ENCODE data around the gene USP17L18.
"Not testable (repeated sequence)": the region's sequence is repeated elsewhere in the genome, so short reads cannot be mapped to it uniquely, and the experiment has no call there.

USP17L18 gene

DNA sequence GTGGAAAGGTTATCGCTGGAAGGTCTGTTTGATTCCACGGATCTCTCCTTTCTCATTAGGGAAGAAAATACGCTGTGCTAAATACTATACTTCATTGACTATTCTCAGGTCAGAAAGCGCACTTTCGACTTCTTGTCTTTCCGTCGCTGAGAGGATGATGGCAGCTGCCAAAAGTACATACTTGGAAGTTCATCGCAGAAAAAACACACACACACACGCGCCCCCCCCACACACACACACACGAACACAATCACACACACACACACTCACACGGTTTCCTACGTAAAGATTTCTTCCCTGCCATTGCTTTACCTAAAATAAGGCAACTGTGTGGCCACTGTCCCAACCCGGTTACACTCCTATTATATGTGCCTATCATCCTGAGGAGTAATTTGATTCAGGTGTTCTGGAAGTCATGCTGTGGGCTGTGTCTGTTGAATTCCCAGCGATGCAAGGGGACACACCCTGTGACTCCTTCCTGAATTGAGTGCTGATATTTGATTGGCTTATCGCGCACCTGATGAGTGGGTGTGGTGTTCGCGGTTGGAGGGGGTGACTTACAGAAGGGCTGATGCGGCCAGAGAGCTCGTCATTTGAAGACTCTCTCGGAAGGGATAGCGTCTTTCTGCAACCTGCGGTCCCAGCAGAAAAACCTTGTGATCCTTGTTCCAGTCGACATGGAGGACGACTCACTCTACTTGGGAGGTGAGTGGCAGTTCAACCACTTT, at the start of gene USP17L18:
Gene USP17L18 (plus strand): TSS at position 678 of the 728 bp plus-strand sequence. CDS start 0 bp downstream, at position 678.
- DNase-seq: not testable (repeated sequence)

DNA sequence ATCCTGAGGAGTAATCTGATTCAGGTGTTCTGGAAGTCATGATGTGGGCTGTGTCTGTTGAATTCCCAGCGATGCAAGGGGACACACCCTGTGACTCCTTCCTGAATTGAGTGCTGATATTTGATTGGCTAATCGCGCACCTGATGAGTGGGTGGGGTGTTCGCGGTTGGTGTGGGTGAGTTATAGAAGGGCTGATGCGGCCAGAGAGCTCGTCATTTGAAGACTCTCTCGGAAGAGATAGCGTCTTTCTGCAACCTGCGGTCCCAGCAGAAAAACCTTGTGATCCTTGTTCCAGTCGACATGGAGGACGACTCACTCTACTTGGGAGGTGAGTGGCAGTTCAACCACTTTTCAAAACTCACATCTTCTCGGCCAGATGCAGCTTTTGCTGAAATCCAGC, 38.1 kb upstream of the USP17L18 start, which contains the start of gene USP17L10:
Gene USP17L10 (plus strand): TSS at position 301 of the 400 bp plus-strand sequence. CDS start 0 bp downstream, at position 301.
- not testable (repeated sequence) for DNase-seq

DNA sequence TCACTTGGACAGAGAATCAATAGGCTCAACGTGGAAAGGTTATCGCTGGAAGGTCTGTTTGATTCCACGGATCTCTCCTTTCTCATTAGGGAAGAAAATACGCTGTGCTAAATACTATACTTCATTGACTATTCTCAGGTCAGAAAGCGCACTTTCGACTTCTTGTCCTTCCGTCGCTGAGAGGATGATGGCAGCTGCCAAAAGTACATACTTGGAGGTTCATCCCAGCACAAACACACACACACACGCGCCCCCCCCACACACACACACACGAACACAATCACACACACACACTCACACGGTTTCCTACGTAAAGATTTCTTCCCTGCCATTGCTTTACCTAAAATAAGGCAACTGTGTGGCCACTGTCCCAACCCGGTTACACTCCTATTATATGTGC, 33.7 kb upstream of the USP17L18 start:
- DNase-seq: not testable (repeated sequence)

- DNase-seq: not testable (repeated sequence)
Measured at GRCh38 chr4:9215105-9215504, 33.3 kb upstream of the USP17L18 start, which contains the start of gene USP17L11. USP17L11 (plus strand) TSS chr4:9215405; CDS start chr4:9215405, 0 bp downstream.

DNA sequence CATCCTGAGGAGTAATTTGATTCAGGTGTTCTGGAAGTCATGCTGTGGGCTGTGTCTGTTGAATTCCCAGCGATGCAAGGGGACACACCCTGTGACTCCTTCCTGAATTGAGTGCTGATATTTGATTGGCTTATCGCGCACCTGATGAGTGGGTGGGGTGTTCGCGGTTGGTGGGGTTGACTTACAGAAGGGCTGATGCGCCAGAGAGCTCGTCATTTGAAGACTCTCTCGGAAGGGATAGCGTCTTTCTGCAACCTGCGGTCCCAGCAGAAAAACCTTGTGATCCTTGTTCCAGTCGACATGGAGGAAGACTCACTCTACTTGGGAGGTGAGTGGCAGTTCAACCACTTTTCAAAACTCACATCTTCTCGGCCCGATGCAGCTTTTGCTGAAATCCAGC, 28.6 kb upstream of the USP17L18 start, which contains the start of gene USP17L12:
Gene USP17L12 (plus strand): TSS at position 301 of the 400 bp plus-strand sequence. CDS start 0 bp downstream, at position 301.
- not testable (repeated sequence) for DNase-seq

DNA sequence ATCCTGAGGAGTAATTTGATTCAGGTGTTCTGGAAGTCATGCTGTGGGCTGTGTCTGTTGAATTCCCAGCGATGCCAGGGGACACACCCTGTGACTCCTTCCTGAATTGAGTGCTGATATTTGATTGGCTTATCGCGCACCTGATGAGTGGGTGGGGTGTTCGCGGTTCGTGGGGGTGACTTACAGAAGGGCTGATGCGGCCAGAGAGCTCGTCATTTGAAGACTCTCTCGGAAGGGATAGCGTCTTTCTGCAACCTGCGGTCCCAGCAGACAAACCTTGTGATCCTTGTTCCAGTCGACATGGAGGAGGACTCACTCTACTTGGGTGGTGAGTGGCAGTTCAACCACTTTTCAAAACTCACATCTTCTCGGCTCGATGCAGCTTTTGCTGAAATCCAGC, 23.8 kb upstream of the USP17L18 start, which contains the start of gene USP17L13:
Gene USP17L13 (plus strand): TSS at position 301 of the 400 bp plus-strand sequence. CDS start 0 bp downstream, at position 301.
- not testable (repeated sequence) for DNase-seq

GRCh38 chr4:9230249-9230648, 18.2 kb upstream of the USP17L18 start:
- DNase-seq: not testable (repeated sequence)

DNA sequence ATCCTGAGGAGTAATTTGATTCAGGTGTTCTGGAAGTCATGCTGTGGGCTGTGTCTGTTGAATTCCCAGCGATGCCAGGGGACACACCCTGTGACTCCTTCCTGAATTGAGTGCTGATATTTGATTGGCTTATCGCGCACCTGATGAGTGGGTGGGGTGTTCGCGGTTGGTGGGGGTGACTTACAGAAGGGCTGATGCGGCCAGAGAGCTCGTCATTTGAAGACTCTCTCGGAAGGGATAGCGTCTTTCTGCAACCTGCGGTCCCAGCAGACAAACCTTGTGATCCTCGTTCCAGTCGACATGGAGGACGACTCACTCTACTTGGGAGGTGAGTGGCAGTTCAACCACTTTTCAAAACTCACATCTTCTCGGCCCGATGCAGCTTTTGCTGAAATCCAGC, 14.3 kb upstream of the USP17L18 start, which contains the start of gene USP17L15:
Gene USP17L15 (plus strand): TSS at position 301 of the 400 bp plus-strand sequence. CDS start 0 bp downstream, at position 301.
- not testable (repeated sequence) for DNase-seq

DNA sequence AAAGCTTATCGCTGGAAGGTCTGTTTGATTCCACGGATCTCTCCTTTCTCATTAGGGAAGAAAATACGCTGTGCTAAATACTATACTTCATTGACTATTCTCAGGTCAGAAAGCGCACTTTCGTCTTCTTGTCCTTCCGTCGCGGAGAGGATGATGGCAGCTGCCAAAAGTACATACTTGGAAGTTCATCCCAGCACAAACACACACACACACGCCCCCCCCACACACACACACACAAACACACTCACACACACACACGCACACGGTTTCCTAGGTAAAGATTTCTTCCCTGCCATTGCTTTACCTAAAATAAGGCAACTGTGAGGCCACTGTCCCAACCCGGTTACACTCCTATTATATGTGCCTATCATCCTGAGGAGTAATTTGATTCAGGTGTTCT, 10.0 kb upstream of the USP17L18 start:
- not testable (repeated sequence) for DNase-seq

GRCh38 chr4:9243579-9243978, 4.9 kb upstream of the USP17L18 start, which contains the start of gene USP17L17:
USP17L17 (plus strand) TSS chr4:9243879; CDS start chr4:9243879, 0 bp downstream.
- not testable (repeated sequence) for DNase-seq

GRCh38 chr4:9253078-9253477, 4.6 kb downstream of the USP17L18 start, which contains the start of gene USP17L19:
USP17L19 (plus strand) TSS chr4:9253378; CDS start chr4:9253378, 0 bp downstream.
- not testable (repeated sequence) for DNase-seq

GRCh38 chr4:9257824-9258223, 9.4 kb downstream of the USP17L18 start, which contains the start of gene USP17L20:
USP17L20 (plus strand) TSS chr4:9258124; CDS start chr4:9258124, 0 bp downstream.
- not testable (repeated sequence) for DNase-seq

- DNase-seq: not testable (repeated sequence)
Measured at GRCh38 chr4:9262572-9262971, 14.1 kb downstream of the USP17L18 start, which contains the start of gene USP17L21. USP17L21 (plus strand) TSS chr4:9262872; CDS start chr4:9262872, 0 bp downstream.

DNA sequence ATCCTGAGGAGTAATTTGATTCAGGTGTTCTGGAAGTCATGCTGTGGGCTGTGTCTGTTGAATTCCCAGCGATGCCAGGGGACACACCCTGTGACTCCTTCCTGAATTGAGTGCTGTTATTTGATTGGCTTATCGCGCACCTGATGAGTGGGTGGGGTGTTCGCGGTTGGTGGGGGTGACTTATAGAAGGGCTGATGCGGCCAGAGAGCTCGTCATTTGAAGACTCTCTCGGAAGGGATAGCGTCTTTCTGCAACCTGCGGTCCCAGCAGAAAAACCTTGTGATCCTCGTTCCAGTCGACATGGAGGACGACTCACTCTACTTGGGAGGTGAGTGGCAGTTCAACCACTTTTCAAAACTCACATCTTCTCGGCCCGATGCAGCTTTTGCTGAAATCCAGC, 18.9 kb downstream of the USP17L18 start, which contains the start of gene USP17L22:
Gene USP17L22 (plus strand): TSS at position 301 of the 400 bp plus-strand sequence. CDS start 0 bp downstream, at position 301.
- DNase-seq: not testable (repeated sequence)

DNA sequence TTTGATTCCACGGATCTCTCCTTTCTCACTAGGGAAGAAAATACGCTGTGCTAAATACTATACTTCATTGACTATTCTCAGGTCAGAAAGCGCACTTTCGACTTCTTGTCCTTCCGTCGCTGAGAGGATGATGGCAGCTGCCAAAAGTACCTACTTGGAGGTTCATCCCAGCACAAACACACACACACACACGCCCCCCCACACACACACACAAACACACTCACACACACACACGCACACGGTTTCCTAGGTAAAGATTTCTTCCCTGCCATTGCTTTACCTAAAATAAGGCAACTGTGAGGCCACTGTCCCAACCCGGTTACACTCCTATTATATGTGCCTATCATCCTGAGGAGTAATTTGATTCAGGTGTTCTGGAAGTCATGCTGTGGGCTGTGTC, 23.3 kb downstream of the USP17L18 start:
- DNase-seq: not testable (repeated sequence)

Data from NCI-H524 treated with DMSO at 0.1 percent for 48 hours (cell line).